Natural killer cell treated with Interleukin-12 subunit alpha and Interleukin-12 subunit beta and Interleukin-15 and Interleukin-18, amount 100 ng/mL, for 72 hours (primary cell): ENCODE results near the gene AIP. TPM values are rescaled to one million over a fixed set of nuclear protein-coding genes. Genes with fewer than 3 reads are reported as not detected.
A peak's percentile ranks its signal among the peaks of the same experiment; 100 is the strongest.

ENCODE experiments used
- ATAC-seq, 2 donors: fragments of 150-1000 bp; cut with Tn5 transposase in 1 of 2; sonication (Bioruptor Pico), chemical (Tn5 transposase) in 1 of 2; 2 replicates each; pipeline ENCODE4 v1.10.0; 2021
- DNase-seq: peaks from one replicate; pipeline ENCODE4 v3.0.0; 2022; ENCODE audit warnings: low spot score
- H3K27ac Mint-ChIP-seq, 2 donors: 1 replicate in 1 of 2; 2 replicates in 1 of 2; pipeline ENCODE4 v1.8.0; 2022; ENCODE audit warnings: mixed read lengths in 2 of 2, mild to moderate bottlenecking in 1 of 2, moderate library complexity in 1 of 2
- H3K27me3 Mint-ChIP-seq, 2 donors: 1 replicate in 1 of 2; 2 replicates in 1 of 2; pipeline ENCODE4 v1.8.0; 2022; ENCODE audit warnings: mixed read lengths in 2 of 2
- H3K36me3 Mint-ChIP-seq: one replicate; pipeline ENCODE4 v1.8.0; 2022; ENCODE audit warnings: mixed read lengths
- H3K4me1 Mint-ChIP-seq, 2 donors: 1 replicate in 1 of 2; 2 replicates in 1 of 2; pipeline ENCODE4 v1.8.0; 2022; ENCODE audit warnings: low read depth in 2 of 2, mixed read lengths in 2 of 2, mild to moderate bottlenecking in 1 of 2
- H3K4me3 Mint-ChIP-seq: one replicate; pipeline ENCODE4 v1.8.0; 2022; ENCODE audit warnings: mixed read lengths
- H3K9me3 Mint-ChIP-seq: 2 replicates; pipeline ENCODE4 v1.8.0; 2022; ENCODE audit warnings: mixed read lengths
- total RNA-seq, 2 donors: library from RNA; stranded (reverse); gene quantifications; one replicate each; pipeline ENCODE4 v1.2.3, GENCODE V29; 2022

Gene AIP
- total RNA-seq, 2 donors from 2014 or later = 120 to 140 TPM

DNA sequence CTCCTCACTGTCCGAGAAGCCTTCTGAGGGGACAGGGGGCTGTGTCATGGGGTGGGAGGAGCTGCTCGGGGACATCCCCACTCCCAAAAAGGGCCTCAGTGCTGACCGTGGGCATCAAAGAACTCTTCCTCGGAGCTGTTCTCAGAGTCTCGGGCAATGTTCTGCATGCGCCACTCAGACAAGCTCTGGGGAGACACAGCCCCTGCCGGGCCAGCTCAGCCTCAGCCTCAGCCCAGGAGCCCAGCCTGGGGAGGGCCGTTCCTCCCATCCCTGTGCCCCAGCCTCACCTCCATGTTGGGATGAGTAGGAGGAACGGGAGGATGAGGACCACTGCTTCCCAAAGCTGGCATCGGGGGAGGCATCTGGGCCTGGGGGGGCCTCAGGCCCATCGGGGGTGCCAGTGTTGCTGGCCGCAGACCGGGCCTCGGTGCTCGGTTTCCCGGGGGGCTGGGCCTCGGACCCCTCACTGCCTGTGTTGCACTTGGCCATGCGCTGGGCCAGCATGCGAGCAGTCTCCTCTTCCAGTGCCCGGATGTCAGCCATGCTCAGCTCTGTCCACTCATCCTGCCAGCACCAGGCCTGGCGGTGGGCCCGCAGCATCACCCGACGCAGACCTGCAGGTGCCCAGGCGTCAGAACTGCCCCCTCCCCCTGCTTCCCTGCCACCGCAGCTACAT lies 17.1 kb downstream of the AIP start:
- ATAC-seq = no peak
- Mint-ChIP-seq H3K9me3 (no peaks in the 10 kb centered on the region), H3K27me3 (no peaks in the 10 kb centered on the region), H3K36me3 (peaks cover 8% of the 10 kb centered on the region), H3K4me1 (peaks cover 17 to 20% of the 10 kb centered on the region in 2 donors), H3K4me3 (no peak overlapping the region), H3K27ac (no peak overlapping the region)
- DNase-seq = no peak

DNA sequence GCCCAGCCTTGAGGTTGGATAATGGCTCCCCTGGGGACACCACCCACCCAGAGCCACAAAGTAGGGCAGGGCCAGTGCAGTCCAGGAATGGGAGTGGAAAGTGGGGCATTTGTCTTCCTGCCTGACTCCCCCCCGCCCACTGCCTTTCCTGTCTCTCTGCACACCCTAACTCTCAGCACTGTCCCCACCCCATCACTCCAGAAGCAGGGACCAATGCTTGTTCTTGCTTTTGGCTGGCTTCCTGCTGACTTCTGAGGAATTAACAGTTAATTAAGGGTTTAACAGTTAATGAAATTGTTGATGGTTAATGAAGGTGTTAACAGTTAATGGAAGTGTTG lies 17.6 kb downstream of the AIP start:
- ATAC-seq (no peak), DNase-seq (no peak)
- Mint-ChIP-seq H3K36me3 (peaks cover 8% of the 10 kb centered on the region), H3K27ac (peak overlapping the region in 1 of 2 donors; percentile 77), H3K4me3 (no peak overlapping the region), H3K9me3 (no peaks in the 10 kb centered on the region), H3K4me1 (peaks cover 18 to 21% of the 10 kb centered on the region in 2 donors), H3K27me3 (no peaks in the 10 kb centered on the region)

- peaks cover 8% of the 10 kb centered on the region for H3K36me3 Mint-ChIP-seq
- no peaks in the 10 kb centered on the region for H3K27me3 Mint-ChIP-seq
- peaks cover 22 to 23% of the 10 kb centered on the region in 2 donors for H3K4me1 Mint-ChIP-seq
- DNase-seq (no peak), ATAC-seq (no peak)
- peak overlapping the region; percentile 33 to 77 for H3K27ac Mint-ChIP-seq
- no peaks in the 10 kb centered on the region for H3K9me3 Mint-ChIP-seq
- H3K4me3 Mint-ChIP-seq = peak overlapping the region; percentile 34
These were observed 18.2 kb downstream of the AIP start for GRCh38 chr11:67500831-67501715.

- Mint-ChIP-seq H3K4me3 (no peak overlapping the region), H3K36me3 (peaks cover 8% of the 10 kb centered on the region), H3K4me1 (peaks cover 28 to 30% of the 10 kb centered on the region in 2 donors), H3K27ac (no peak overlapping the region), H3K9me3 (no peaks in the 10 kb centered on the region), H3K27me3 (no peaks in the 10 kb centered on the region)
- ATAC-seq = no peak
- DNase-seq = no peak
These were observed 19.0 kb downstream of the AIP start for GRCh38 chr11:67501854-67502253.

DNA sequence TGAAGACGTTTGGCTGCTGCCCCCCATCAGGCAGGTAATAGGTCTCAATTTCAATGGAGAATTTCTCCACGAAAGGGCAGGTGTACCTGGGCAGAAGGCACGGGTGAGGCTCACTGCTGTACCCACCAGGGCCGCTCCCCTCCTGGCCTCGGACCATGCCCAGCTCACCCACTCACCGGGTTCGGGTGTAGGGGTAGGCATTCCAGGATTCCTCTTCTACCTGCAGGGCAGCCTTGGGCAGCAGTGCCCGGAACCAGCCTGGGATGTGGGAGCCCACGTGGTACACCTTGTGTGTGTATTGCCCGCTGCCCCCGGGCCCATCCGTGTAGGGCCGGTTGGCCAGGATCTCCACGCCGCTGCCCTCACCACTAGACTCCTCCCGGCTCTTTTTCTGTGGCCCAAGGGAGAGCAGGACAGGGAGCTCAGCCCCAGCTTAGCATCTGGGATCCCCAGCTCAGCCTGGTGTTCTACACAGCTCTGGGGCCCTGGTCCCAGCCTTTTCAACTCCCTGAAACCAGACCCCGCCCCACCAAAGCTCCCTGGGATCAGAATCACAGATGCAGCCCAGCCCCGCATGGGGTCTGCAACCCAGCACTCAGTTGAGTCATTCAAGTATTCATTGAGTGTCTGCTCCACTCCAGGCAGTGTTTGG lies 19.6 kb downstream of the AIP start:
- DNase-seq = no peak
- no peak for ATAC-seq
- Mint-ChIP-seq H3K27me3 (no peaks in the 10 kb centered on the region), H3K27ac (peak overlapping the region; percentile 6 to 21), H3K4me3 (peak overlapping the region; percentile 74), H3K36me3 (peaks cover 8% of the 10 kb centered on the region), H3K4me1 (peaks cover 32 to 33% of the 10 kb centered on the region in 2 donors), H3K9me3 (no peaks in the 10 kb centered on the region)

DNA sequence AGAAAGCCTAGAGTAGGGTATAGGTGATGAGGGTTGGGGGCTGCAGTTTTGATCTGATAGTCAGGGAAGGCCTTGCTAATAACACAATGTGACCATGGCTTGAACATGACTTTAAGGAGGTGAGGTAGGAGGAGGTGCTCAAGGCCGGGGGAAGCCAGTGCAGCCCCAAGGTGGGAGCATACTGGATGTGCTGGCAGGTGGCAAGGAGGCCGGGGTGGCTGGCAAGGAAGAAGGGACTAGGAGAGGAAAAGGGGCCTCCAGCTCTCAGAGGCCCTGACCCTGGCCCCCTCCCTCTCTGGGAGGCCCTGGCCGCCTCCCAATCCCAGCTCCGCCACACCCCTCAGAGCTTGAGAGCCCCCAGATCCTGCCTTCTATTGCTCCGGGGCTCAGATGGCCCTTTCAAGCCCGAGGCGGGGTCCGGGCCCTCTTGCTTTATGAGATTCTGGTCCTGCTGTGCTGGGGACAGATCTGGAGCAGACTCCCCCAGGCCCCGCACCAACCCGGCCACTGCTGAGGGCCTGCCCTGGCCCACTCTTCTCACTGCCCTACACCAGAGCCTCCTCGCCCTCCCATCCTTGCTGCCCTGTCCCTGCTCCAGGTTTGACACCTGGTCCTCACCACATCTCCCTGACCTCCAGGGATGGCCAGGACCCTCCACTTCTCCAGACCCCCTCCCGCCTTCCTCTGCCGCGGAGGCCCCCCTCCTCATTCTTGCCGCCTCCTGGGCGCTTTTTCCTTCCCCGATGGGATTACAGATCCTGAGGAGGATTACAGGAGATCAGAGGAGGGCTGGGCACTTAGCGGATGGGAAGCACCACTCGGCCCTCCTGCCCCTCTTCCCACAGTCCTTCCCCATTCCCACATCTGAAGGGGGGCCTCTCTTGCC lies 20.5 kb downstream of the AIP start:
- H3K36me3 Mint-ChIP-seq = peaks cover 8% of the 10 kb centered on the region
- H3K27ac Mint-ChIP-seq = peak overlapping the region; percentile 6 to 21
- H3K27me3 Mint-ChIP-seq = no peaks in the 10 kb centered on the region
- H3K9me3 Mint-ChIP-seq = no peaks in the 10 kb centered on the region
- H3K4me1 Mint-ChIP-seq = peaks cover 32 to 33% of the 10 kb centered on the region in 2 donors
- ATAC-seq = no peak
- no peak for DNase-seq
- peak overlapping the region; percentile 74 for H3K4me3 Mint-ChIP-seq

- no peak for ATAC-seq
- H3K4me1 Mint-ChIP-seq = peaks cover 40 to 41% of the 10 kb centered on the region in 2 donors
These were observed 21.5 kb downstream of the AIP start for GRCh38 chr11:67504005-67504949.

GRCh38 chr11:67504950-67505581 lies 22.2 kb downstream of the AIP start, which contains the start of gene PITPNM1:
Gene PITPNM1 (minus strand): TSS chr11:67505363. CDS start chr11:67504180, 1,183 bp downstream.
- Mint-ChIP-seq H3K27ac (peak within 1 kb of the TSS; percentile 87 to 92), H3K4me3 (peak within 1 kb of the TSS; percentile 92), H3K4me1 (peaks cover 41 to 42% of the 10 kb centered on the region in 2 donors), H3K36me3 (peaks cover 8% of the 10 kb centered on the region), H3K27me3 (no peaks in the 10 kb centered on the region), H3K9me3 (no peaks in the 10 kb centered on the region)
- DNase-seq (peak; percentile 86), ATAC-seq (peak; percentile 32 to 37)

More at GRCh38 chr11:67504005-67504949, 21.5 kb downstream of the AIP start:
- Mint-ChIP-seq H3K4me3 (peak overlapping the region; percentile 92), H3K27me3 (no peaks in the 10 kb centered on the region), H3K36me3 (peaks cover 8% of the 10 kb centered on the region), H3K27ac (peak overlapping the region; percentile 76 to 92), H3K9me3 (no peaks in the 10 kb centered on the region)
- DNase-seq = peak; percentile 73

DNA sequence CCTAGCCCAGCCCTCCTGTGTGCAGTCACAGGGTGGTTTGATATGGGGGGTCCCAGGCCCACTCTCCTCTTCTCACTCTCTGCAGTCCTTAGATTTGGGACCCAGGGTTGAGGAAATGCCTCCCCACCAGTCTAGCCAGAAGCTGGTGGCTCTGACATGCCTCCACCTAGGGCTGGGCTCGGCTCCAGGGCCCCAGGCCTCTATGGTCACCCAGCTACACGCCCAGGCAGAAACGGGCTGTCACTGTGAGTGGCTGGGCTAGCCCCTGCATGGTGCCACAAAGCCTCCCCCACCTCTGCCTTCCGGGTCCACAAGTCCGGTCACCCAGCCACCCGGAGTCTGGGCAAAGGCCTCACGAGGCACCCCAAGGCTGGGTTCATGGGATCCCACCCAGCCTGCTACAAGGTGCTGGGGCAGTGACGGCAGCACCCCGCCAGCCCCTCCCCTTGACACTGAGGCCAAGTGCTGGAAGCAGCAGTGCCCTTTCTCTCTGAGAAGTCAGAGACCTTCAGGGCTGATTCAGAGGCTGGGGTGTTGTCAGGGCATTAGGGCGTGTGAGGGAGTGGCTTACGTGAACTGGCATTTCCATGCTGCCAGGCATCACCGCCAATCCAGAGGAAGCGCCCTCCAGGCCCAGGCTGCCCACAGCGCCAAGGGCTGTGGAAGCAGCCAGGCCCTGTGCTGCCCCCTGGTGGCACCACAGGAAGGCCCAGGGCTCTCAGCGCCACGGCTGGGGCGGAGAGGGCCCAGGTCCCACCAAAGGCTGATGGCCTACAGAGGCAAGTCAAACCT lies 23.0 kb downstream of the AIP start:
- peak; percentile 86 for DNase-seq
- peaks cover 37% of the 10 kb centered on the region in 2 donors for H3K4me1 Mint-ChIP-seq
- H3K4me3 Mint-ChIP-seq = peak overlapping the region; percentile 92
- peak; percentile 44 to 49 for ATAC-seq
- H3K27me3 Mint-ChIP-seq = peaks cover under 1% of the 10 kb centered on the region in 2 donors
- H3K36me3 Mint-ChIP-seq = peaks cover 5% of the 10 kb centered on the region
- H3K9me3 Mint-ChIP-seq = no peaks in the 10 kb centered on the region
- peak overlapping the region; percentile 87 to 92 for H3K27ac Mint-ChIP-seq

DNA sequence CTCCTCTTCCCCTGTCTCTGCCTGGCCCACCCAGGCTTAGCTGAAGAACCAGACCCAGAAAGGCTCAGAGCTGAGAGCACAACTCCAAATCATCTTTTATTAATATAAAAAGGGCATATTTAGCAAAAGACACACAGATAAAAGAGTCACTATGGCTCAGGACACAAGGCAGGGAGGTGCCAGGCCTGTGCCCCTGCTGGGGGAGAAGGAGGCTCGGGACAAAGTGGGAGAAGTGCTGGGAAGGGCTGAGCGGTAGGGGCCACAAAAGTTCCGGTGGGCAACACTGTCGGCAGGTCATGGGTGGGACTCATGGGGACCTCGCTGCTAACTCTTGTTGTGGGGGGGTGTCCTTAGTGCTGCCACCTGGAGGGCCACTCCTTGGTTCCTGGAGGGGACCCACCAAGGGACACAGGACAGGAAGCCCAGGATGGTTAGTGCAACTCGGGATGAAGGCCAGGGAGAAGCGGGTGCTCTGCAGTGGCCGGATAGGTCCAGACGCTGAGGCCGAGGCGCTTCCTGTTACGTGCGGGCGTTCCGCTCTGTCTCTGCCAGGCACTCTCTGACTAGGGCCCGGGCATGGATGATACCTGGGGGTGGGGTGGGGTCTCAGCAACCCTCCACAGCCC lies 23.7 kb downstream of the AIP start:
- ATAC-seq (no peak), DNase-seq (no peak)
- Mint-ChIP-seq H3K27me3 (peaks cover 3 to 7% of the 10 kb centered on the region in 2 donors), H3K36me3 (no peaks in the 10 kb centered on the region), H3K4me1 (peaks cover 32% of the 10 kb centered on the region in 2 donors), H3K4me3 (peak overlapping the region; percentile 92), H3K9me3 (no peaks in the 10 kb centered on the region), H3K27ac (peak overlapping the region; percentile 92 to 93)
